ENCODE data around the gene NKD1. TPM values are rescaled to one million over a fixed set of nuclear protein-coding genes. Genes with fewer than 3 reads are reported as not detected.

The NKD1 gene
- total RNA-seq, 6 experiments from 2014 or later, result 0.69 to 2.6 (median 2.1) TPM

DNA sequence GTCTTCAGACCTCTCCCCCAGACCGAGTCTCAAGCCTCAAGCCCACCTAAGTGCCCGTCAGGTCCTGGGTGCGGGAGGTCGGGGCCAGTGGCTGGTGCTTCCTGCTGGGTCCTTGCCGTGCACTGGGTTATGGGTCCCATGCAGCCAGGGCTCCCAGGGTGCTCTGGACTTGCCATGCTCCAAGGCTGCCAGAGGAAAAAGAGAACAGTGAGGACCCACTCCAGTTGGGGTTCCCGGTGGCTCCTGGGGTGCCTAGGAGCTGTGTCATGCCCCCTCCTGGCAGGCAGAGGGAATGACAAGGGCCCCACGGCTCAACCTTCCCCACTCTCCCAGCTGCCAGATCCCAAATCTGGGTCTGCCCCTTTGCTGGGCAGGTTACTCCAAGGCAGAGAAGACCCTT, 129.2 kb downstream of the NKD1 start:
- Histone ChIP-seq H3K9me3 (peaks cover 0 to 5% (median 0%) of the 10 kb centered on the region in 4 donors), H3K4me1 (no peaks in the 10 kb centered on the region), H3K4me3 (no peak overlapping the region), H3K36me3 (no peaks in the 10 kb centered on the region), H3K27me3 (no peaks in the 10 kb centered on the region), H3K27ac (no peak overlapping the region)
- intact Hi-C loops (cut with DNase I), result loop anchor here in 1 of 2 donors (10.0 kb wide), 1 partner anchor 127 kb away; no protein-coding TSS in a partner anchor
- TF ChIP-seq, protein P1, sequence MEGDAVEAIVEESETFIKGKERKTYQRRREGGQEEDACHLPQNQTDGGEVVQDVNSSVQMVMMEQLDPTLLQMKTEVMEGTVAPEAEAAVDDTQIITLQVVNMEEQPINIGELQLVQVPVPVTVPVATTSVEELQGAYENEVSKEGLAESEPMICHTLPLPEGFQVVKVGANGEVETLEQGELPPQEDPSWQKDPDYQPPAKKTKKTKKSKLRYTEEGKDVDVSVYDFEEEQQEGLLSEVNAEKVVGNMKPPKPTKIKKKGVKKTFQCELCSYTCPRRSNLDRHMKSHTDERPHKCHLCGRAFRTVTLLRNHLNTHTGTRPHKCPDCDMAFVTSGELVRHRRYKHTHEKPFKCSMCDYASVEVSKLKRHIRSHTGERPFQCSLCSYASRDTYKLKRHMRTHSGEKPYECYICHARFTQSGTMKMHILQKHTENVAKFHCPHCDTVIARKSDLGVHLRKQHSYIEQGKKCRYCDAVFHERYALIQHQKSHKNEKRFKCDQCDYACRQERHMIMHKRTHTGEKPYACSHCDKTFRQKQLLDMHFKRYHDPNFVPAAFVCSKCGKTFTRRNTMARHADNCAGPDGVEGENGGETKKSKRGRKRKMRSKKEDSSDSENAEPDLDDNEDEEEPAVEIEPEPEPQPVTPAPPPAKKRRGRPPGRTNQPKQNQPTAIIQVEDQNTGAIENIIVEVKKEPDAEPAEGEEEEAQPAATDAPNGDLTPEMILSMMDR (IDR thresholded peaks at IDR 0.05), result peak; percentile 16 to 38 (median 28)
- no peak for TF ChIP-seq POLR2A (IDR thresholded peaks at IDR 0.05)
- WGBS (ENCODE audit: insufficient coverage, low coverage, low lambda C conversion rate, missing lambda C conversion rate), result 86% methylated on average over 5 of the region's 7 CpGs
- no peak for DNase-seq
- ATAC-seq, result peak in 2 of 4 donors; percentile 16 to 49

DNA sequence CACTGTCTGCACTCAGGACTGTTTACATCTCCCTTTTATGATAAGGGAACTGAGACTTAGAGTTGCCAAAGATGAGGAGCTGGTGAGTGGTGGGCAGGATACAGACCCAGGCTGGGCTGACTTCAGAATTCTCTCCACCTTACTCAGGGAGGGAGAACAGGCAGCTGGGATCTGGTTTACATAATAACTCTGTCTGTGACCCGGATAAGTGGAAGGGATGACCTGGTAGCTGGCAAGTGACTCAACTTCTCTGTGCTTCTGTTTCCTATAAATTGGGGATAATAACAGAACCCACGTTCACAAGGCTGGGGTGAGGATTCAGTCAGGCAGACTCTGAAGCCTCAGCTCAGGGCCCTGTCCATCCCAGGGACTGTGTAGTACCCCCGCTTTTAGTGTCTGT, 130.3 kb downstream of the NKD1 start:
- Histone ChIP-seq H3K36me3 (no peaks in the 10 kb centered on the region), H3K27me3 (no peaks in the 10 kb centered on the region), H3K9me3 (peaks cover 0 to 1% (median 0%) of the 10 kb centered on the region in 4 donors), H3K4me3 (no peak overlapping the region), H3K27ac (no peak overlapping the region), H3K4me1 (no peaks in the 10 kb centered on the region)
- 35% methylated on average over 3 of the region's 3 CpGs for WGBS (ENCODE audit: insufficient coverage, low coverage, low lambda C conversion rate, missing lambda C conversion rate)
- no peak for DNase-seq
- no peak for TF ChIP-seq POLR2A (IDR thresholded peaks at IDR 0.05)
- TF ChIP-seq, protein P1 (IDR thresholded peaks at IDR 0.05), result no peak
- intact Hi-C loops (cut with DNase I), result loop anchor here in 1 of 2 donors (10.0 kb wide), 1 partner anchor 126 kb away; no protein-coding TSS in a partner anchor
- no peak for ATAC-seq

GRCh38 chr16:50679266-50679665, 131.1 kb downstream of the NKD1 start:
- Histone ChIP-seq H3K9me3 (no peaks in the 10 kb centered on the region), H3K4me1 (no peaks in the 10 kb centered on the region), H3K27ac (no peak overlapping the region), H3K4me3 (no peak overlapping the region), H3K36me3 (no peaks in the 10 kb centered on the region), H3K27me3 (no peaks in the 10 kb centered on the region)
- no peak for TF ChIP-seq POLR2A (IDR thresholded peaks at IDR 0.05)
- TF ChIP-seq, protein P1 (IDR thresholded peaks at IDR 0.05), result no peak
- intact Hi-C loops (cut with DNase I), result loop anchor here in 1 of 2 donors (10.0 kb wide), 1 partner anchor 126 kb away; no protein-coding TSS in a partner anchor
- DNase-seq, result no peak
- ATAC-seq, result peak in 2 of 4 donors; percentile 15 to 23
- no CpG with 5 or more reads among the region's 14 CpGs for WGBS (ENCODE audit: insufficient coverage, low coverage, low lambda C conversion rate, missing lambda C conversion rate)

DNA sequence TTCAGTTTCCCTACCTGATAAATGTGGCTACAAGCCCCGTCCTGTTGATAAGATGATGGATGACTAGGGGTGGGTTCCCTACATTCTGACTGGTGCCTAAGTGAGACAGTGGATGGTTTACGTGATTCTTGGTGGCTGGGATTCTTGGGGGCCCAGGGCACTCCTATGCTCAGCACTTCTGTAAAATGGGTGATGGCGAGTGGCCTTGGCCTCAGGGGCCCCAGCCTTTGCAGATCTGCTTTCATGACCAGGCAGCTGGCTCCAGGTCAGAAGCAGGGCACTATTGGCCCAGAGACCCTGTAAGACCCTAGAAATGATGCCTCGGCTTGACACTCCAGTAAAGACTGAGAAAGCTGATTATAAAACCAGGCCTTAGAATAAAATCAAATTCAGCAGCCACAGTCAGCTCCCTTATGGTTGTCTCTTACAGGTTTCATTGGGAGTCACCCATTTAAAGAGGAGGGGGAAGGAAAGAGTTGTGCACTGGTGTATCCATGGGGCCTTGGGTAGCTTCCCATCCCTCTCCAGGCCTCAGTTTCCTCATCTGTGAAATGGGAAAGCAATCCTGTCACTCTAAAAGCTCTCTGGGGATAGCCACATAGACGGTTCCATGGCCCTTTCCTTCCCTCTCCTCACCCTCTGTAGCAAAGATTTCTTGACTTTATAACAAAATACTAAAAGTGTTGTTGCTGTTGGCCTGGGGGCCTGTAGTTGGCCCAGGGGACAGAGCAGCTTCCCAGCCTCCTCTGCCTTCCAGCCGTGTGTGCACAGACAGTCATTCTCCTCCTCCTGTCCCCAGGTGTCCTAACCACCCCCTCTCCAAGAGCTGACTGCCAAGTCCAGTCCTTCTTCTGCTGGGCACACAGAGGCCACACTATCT, 131.7 kb downstream of the NKD1 start:
- H3K36me3 ChIP-seq, result no peaks in the 10 kb centered on the region
- ATAC-seq (no peak), DNase-seq (no peak)
- 42% methylated on average over 3 of the region's 6 CpGs for WGBS (ENCODE audit: insufficient coverage, low coverage, low lambda C conversion rate, missing lambda C conversion rate)
- H3K4me3 ChIP-seq, result peak overlapping the region in 1 of 3 donors; percentile 18
- H3K4me1 ChIP-seq, result no peaks in the 10 kb centered on the region
- intact Hi-C loops (cut with DNase I), result loop anchor here in 1 of 2 donors (10.0 kb wide), 1 partner anchor 125 kb away; no protein-coding TSS in a partner anchor
- H3K9me3 ChIP-seq, result no peaks in the 10 kb centered on the region
- peak overlapping the region in 1 of 3 donors; percentile 54 for H3K27ac ChIP-seq
- no peaks in the 10 kb centered on the region for H3K27me3 ChIP-seq
- TF ChIP-seq, protein P1 (IDR thresholded peaks at IDR 0.05), result no peak
